D721Med (cell line): Measurements from ENCODE around the gene CASZ1.

ENCODE experiments used
- DNase-seq: peaks from one replicate; pipeline ENCODE4 v3.0.0; 2011; ENCODE audit warnings: low spot score; ENCODE audit not compliant: insufficient read length
- FAIRE-seq: peaks from 2 replicates; lab custom pipeline; 2011; peaks lifted over from hg19 to GRCh38; lab: Jason Lieb, UNC
- CTCF ChIP-seq: IDR thresholded peaks from 2 replicates; pipeline ENCODE4 v1.5.1; 2012; ENCODE audit warnings: mild to moderate bottlenecking, control low read depth; ENCODE audit not compliant: insufficient read depth; ENCODE audit errors: missing control alignments

Gene CASZ1

GRCh38 chr1:10635992-10636391 is 160.5 kb downstream of the CASZ1 start:
- no peak for TF ChIP-seq CTCF
- FAIRE-seq (no peak), DNase-seq (no peak)

GRCh38 chr1:10635085-10635896 is 161.2 kb downstream of the CASZ1 start:
- no peak for DNase-seq

GRCh38 chr1:10634428-10635084 is 161.9 kb downstream of the CASZ1 start:
- no peak for TF ChIP-seq CTCF
- DNase-seq (no peak), FAIRE-seq (no peak)

More at GRCh38 chr1:10635085-10635896, 161.2 kb downstream of the CASZ1 start:
- no peak for FAIRE-seq
- peak; percentile 19 for TF ChIP-seq CTCF

GRCh38 chr1:10634075-10634427 is 162.4 kb downstream of the CASZ1 start:
- TF ChIP-seq CTCF: no peak
- FAIRE-seq: no peak

GRCh38 chr1:10633416-10633815 is 163.0 kb downstream of the CASZ1 start:
- FAIRE-seq (no peak), DNase-seq (no peak)
- no peak for TF ChIP-seq CTCF

More at GRCh38 chr1:10634075-10634427, 162.4 kb downstream of the CASZ1 start:
- DNase-seq: no peak

GRCh38 chr1:10632691-10633090 is 163.8 kb downstream of the CASZ1 start:
- no peak for FAIRE-seq

More at GRCh38 chr1:10632691-10633090, 163.8 kb downstream of the CASZ1 start:
- no peak for TF ChIP-seq CTCF
- DNase-seq: no peak
